HepG2 (cell line): ENCODE data around the gene PPP1CC. TPM values are rescaled to one million over a fixed set of nuclear protein-coding genes. Genes with fewer than 3 reads are reported as not detected.

ENCODE experiments used
- ATF3 ChIP-seq: sonication (generic); formaldehyde crosslinking; IDR thresholded peaks from 2 replicates; pipeline ENCODE4 v1.4.0; 2020; ENCODE audit warnings: missing genetic modification reagents
- CHD2 ChIP-seq: IDR thresholded peaks from 2 replicates; pipeline ENCODE4 v1.6.1; 2011; ENCODE audit warnings: low read depth, low read length, improper control_type of control experiment
- DR1 ChIP-seq: sonication (generic); formaldehyde crosslinking; IDR thresholded peaks from 2 replicates; pipeline ENCODE4 v1.8.0; 2021; ENCODE audit warnings: mild to moderate bottlenecking, missing genetic modification reagents, inconsistent platforms
- FOSL1 ChIP-seq: sonication (generic); formaldehyde crosslinking; IDR thresholded peaks from 2 replicates; pipeline ENCODE4 v1.9.0; 2021; ENCODE audit warnings: missing genetic modification reagents, borderline replicate concordance
- HMGA1 ChIP-seq: sonication (generic); formaldehyde crosslinking; conservative IDR thresholded peaks from 2 replicates; pipeline ENCODE4 v1.4.0; 2020; ENCODE audit warnings: missing genetic modification reagents
- KDM1A ChIP-seq: IDR thresholded peaks from 2 replicates; pipeline ENCODE4 v1.6.1; 2016; ENCODE audit warnings: missing compliant biosample characterization
- KDM2A ChIP-seq: sonication (generic); formaldehyde crosslinking; IDR thresholded peaks from 2 replicates; pipeline ENCODE4 v1.4.0; 2020; ENCODE audit warnings: low read depth, missing genetic modification reagents, borderline replicate concordance
- NCOA1 ChIP-seq: sonication (generic); formaldehyde crosslinking; IDR thresholded peaks from 2 replicates; pipeline ENCODE4 v1.9.0; 2021; ENCODE audit warnings: missing genetic modification reagents
- PHF20 ChIP-seq: sonication (generic); formaldehyde crosslinking; IDR thresholded peaks from 2 replicates; pipeline ENCODE4 v1.5.0; 2020; ENCODE audit warnings: mild to moderate bottlenecking, missing genetic modification reagents
- RORA ChIP-seq: sonication (generic); formaldehyde crosslinking; IDR thresholded peaks from 2 replicates; pipeline ENCODE4 v1.5.0; 2020; ENCODE audit warnings: mild to moderate bottlenecking, missing genetic modification reagents, moderate library complexity
- RXRB ChIP-seq: IDR thresholded peaks from 2 replicates; pipeline ENCODE4 v1.6.1; 2016; ENCODE audit warnings: borderline replicate concordance, missing genetic modification reagents, missing compliant biosample characterization
- SNAI1 ChIP-seq: sonication (generic); formaldehyde crosslinking; IDR thresholded peaks from 2 replicates; pipeline ENCODE4 v1.5.0; 2020; ENCODE audit warnings: mild to moderate bottlenecking, missing genetic modification reagents, borderline replicate concordance
- TCF12 ChIP-seq, 2 experiments: fragments of 450-650 bp in 1 of 2; sonication (generic) in 1 of 2; formaldehyde crosslinking in 1 of 2; IDR thresholded peaks; 2 replicates each; pipeline versions ENCODE4 v1.6.1 to v1.8.0; 2017 to 2022; ENCODE audit warnings: antibody characterized with exemption in 1 of 2, mild to moderate bottlenecking in 1 of 2, missing genetic modification reagents in 1 of 2, moderate library complexity in 1 of 2
- ZFP62 ChIP-seq: sonication (generic); formaldehyde crosslinking; IDR thresholded peaks from 2 replicates; pipeline ENCODE4 v1.4.0; 2020; ENCODE audit warnings: missing genetic modification reagents
- ZNF124 ChIP-seq: sonication (generic); formaldehyde crosslinking; IDR thresholded peaks from 2 replicates; pipeline ENCODE4 v1.4.0; 2020; ENCODE audit warnings: missing genetic modification reagents
- ZNF253 ChIP-seq: sonication (generic); formaldehyde crosslinking; IDR thresholded peaks from 2 replicates; pipeline ENCODE4 v1.8.0; 2022; ENCODE audit warnings: mild to moderate bottlenecking, missing genetic modification reagents, borderline replicate concordance
- ZNF280D ChIP-seq: sonication (generic); formaldehyde crosslinking; IDR thresholded peaks from 2 replicates; pipeline ENCODE4 v1.5.1; 2020; ENCODE audit warnings: mild to moderate bottlenecking, missing genetic modification reagents
- ZNF75D ChIP-seq: sonication (generic); formaldehyde crosslinking; IDR thresholded peaks from 2 replicates; pipeline ENCODE4 v1.8.1; 2023; ENCODE audit warnings: missing genetic modification reagents, mild to moderate bottlenecking, borderline replicate concordance
- ZNF777 ChIP-seq: sonication (generic); formaldehyde crosslinking; IDR thresholded peaks from 2 replicates; pipeline ENCODE4 v1.4.0; 2020; ENCODE audit warnings: missing genetic modification reagents
- ZNF792 ChIP-seq: IDR thresholded peaks from 2 replicates; pipeline ENCODE4 v1.6.1; 2016
- polyA plus RNA-seq, 8 experiments: library from polyadenylated mRNA; depleted of rRNA in 3 of 8; stranded (reverse) in 7 of 8; unstranded in 1 of 8; fragments of >200 nt; fragmentation: Illumina TruSeq in 4 of 8; extraction: Trizol in 4 of 8; gene quantifications; 2 replicates each; pipeline versions ENCODE4 v1.2.1 to v1.2.3, GENCODE V29; 2011 to 2016; ENCODE audit warnings: low read depth in 4 of 8, missing spikeins in 1 of 8, mixed read lengths in 1 of 8; ENCODE audit not compliant: insufficient read depth in 1 of 8
- total RNA-seq, 5 experiments: library from RNA; depleted of rRNA; stranded (reverse); fragments of >200 nt; fragmentation: Illumina TruSeq; extraction: Trizol; gene quantifications; 2 replicates each; pipeline ENCODE4 v1.2.3, GENCODE V29; 2016; ENCODE audit warnings: low read depth in 1 of 5

PPP1CC gene
- total and polyA plus RNA-seq, 2 of the 13 experiments (the other 11 are each of a cell fraction or from before 2014, with no cell fraction given), result 178 to 187 TPM

DNA sequence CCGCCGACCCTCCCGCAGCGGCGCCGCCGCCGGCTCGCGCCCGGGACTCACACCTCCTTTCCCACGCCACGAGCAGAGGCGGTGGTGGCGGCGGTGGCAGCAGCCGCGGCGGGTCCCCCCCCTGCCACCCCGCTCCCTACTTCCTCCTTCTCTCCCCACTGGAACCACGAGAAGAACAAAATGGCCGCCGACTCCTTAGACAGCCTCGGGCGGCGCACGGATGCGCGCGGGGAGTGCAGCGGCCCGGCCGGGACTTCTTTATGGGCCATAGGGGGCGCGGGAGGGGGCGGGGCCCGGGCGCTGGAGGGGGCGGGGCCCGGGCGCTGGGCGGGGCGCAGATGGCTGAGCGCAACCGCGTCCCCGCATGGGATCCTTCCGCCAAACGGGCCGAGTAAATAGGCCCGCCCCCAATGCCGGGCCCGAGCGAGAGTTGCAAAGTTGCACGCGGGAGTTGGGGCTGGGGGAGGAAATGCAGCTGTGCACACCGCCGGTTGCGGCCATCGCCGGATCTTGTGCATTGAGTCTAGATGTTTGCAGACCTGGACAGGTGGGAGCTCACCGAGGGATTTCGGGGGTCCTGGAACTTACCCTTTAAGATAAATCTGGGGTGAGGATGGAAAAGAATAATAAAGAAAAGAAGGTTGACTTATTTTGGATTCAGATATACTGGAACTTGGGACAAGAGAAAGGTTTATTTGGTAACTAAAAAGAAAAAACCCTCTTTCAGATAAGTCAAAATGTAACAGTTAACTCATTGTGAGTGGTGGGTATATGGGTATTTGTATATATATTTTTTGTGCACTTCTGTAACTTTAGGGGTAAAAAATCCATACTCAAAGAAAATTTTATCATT lies at the start of gene PPP1CC (continued):
- TF ChIP-seq RXRB (CRISPR knock-in tag), result no peak
- peak; percentile 27; the same call in 1 of the 2 replicates for TF ChIP-seq ATF3
- no peak for TF ChIP-seq NCOA1 (CRISPR knock-in tag)
- no peak for TF ChIP-seq ZNF792
- no peak for TF ChIP-seq RORA (CRISPR knock-in tag)
- TF ChIP-seq PHF20 (CRISPR knock-in tag), result no peak
- TF ChIP-seq ZNF280D (CRISPR knock-in tag), result no peak
- TF ChIP-seq FOSL1, result no peak
- peak; percentile 88 for TF ChIP-seq DR1 (CRISPR knock-in tag)
- 0 out of 2 replicates have a peak, but pooled peaks have one; percentile 18 for TF ChIP-seq ZNF777 (CRISPR knock-in tag)
- TF ChIP-seq CHD2, result peak; percentile 93
- no peak for TF ChIP-seq TCF12 (IDR thresholded peaks at IDR 0.05)
- no peak for TF ChIP-seq TCF12 (CRISPR knock-in tag; IDR thresholded peaks at IDR 0.05)
- no peak for TF ChIP-seq ZNF75D (CRISPR knock-in tag)
- TF ChIP-seq HMGA1, result no peak
- no peak for TF ChIP-seq ZNF253
- TF ChIP-seq ZNF124 (CRISPR knock-in tag), result no peak
- no peak for TF ChIP-seq SNAI1 (CRISPR knock-in tag)
- no peak for TF ChIP-seq KDM1A (CRISPR knock-in tag)
- peak; percentile 83 for TF ChIP-seq KDM2A (CRISPR knock-in tag)
- no peak for TF ChIP-seq ZFP62
